Activated CD4-positive, alpha-beta T cell treated with anti-CD3 and anti-CD28 coated beads, Interleukin-2, amount 50 U/mL, for 16 hours (primary cell): ENCODE results near the gene ADARB1.
"Not testable (repeated sequence)": the region's sequence is repeated elsewhere in the genome, so short reads cannot be mapped to it uniquely, and the experiment has no call there.

Experiments used
- DNase-seq: peaks from one replicate; pipeline ENCODE4 v3.0.0-alpha.2; 2020

ADARB1 gene

DNA sequence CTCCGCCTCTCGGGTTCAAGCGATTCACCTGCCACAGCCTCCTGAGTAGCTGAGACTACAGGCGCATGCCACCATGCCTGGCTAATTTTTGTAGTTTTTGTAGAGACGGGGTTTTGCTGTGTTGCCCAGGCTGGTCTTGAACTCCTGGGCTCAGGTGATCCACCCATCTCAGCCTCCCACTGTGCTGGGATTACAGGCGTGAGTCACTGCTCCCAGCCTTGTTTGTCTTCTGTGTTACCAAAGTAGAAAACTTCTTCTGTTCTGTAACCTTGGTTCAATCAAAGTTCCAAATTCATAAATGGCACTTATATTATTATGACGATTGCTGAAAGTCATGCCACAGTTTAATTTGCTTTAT lies 64.6 kb downstream of the ADARB1 start:
- DNase-seq: not testable (repeated sequence)

- no peak for DNase-seq
Observed at GRCh38 chr21:45139473-45139872, 65.1 kb downstream of the ADARB1 start.

DNA sequence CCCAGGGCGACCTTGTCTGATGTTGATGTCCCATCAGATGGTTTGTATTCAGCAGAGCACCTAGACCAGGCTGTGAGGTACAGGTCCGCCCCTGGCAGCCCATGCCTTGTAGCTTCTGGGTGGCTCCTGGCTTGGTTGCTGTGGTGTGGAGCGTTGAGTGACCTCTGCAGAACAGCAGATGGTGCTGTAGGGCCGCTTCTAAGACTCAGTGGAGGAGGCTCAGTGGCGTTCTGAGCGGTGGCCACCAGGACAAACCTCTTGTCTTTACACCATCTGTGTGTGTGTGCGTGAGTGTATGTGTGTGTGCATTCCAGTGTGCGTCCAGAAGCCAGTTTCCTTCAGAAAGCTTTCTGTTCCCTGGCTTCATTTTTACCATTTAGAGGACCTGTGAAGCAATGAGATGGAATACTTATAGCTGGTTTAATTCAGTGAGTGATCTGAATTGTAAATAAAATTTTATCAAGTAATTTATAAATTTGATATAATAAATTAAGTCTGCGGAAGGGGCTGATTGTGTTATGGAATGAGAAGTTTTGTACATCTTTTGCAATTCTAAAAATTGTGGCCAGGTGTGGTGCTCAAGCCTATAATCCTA lies 66.1 kb downstream of the ADARB1 start:
- peak; percentile 68 for DNase-seq

- DNase-seq: not testable (repeated sequence)
Observed at GRCh38 chr21:45140944-45141343, 66.6 kb downstream of the ADARB1 start.

- DNase-seq: no peak
Observed at GRCh38 chr21:45141507-45141906, 67.1 kb downstream of the ADARB1 start.

DNA sequence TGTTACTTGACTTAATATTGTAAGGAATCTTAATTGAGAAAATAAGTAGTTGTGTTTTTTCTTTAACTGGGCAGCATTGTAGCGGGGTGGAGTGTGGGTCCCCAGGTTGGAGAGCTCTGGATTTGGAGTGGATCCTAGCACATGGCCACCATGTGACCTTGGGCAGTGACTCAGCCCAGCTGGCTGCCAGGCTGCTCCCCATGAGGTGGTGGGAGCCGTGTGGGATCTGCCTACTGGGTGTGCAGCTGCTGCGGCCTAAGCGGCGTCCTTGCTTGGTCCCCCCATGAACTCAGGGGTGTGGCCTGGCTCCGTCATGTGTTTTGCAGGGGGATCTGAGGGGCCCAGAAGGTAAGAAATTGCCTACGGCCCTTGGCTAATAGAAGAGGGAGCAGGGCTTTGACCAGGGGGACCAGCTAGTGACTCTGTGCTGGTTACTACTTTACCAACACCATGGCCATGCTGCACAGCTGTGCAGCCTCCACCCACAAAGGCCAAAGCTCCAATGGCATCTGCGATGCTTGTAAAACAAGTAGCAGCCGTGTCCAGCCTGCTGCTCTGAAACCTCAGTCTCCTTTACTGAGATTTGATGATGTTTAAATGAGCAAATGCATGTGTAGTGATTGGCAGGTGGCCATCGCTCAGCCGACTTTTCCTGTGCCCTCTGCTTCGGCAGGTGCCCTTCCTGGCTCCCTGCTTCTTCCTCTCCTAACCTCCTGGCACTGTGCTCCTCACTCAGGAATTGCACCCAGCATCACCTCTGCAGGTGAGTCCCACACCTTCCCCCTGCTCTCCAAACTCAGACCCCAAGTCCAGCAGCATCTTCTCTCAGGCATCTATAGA lies 68.3 kb downstream of the ADARB1 start:
- DNase-seq: no peak

GRCh38 chr21:45143855-45144254 lies 69.5 kb downstream of the ADARB1 start:
- no peak for DNase-seq

DNA sequence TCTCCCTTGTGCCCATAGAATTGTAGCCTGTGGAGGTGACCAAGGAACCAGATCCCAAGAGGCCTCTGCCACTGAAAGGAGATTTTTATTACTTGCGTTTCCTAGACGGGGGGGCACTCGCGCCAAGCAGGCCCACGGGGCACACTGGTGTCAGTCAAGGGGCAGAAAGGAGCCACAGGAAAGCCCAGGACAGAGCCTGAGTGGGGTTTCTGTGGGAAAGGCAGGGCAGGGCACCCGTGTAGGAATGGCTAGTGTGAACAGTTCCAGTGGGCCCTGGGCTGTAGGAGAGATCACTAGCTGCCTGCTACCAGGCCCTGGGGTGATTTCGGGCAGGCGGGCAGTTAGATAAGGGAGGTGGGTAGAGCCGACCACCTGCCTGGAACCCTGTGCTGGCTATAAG lies 70.8 kb downstream of the ADARB1 start:
- DNase-seq: no peak

GRCh38 chr21:45145846-45146245 lies 71.5 kb downstream of the ADARB1 start:
- not testable (repeated sequence) for DNase-seq

- no peak for DNase-seq
Observed at GRCh38 chr21:45146306-45146705, 71.9 kb downstream of the ADARB1 start.

DNA sequence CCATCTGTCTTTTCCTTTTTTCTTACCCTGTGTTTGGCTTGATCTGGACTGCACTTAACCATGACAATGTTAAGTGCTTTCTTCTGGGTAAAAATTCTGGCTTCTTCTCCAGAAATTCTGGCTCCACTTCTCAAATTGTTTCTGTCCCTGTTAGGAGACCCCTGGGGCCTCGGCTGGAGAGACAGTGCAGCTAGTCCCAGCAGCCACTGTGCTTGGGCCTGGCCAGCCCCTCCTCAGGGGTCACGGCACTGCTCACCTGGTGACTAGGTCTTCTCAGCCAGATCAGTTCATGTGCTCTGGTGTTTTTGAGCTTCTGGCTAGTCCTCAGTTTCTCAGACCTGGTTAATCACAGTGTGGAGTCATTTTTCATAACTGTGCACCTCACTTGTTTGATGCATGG lies 72.4 kb downstream of the ADARB1 start:
- DNase-seq: no peak

DNA sequence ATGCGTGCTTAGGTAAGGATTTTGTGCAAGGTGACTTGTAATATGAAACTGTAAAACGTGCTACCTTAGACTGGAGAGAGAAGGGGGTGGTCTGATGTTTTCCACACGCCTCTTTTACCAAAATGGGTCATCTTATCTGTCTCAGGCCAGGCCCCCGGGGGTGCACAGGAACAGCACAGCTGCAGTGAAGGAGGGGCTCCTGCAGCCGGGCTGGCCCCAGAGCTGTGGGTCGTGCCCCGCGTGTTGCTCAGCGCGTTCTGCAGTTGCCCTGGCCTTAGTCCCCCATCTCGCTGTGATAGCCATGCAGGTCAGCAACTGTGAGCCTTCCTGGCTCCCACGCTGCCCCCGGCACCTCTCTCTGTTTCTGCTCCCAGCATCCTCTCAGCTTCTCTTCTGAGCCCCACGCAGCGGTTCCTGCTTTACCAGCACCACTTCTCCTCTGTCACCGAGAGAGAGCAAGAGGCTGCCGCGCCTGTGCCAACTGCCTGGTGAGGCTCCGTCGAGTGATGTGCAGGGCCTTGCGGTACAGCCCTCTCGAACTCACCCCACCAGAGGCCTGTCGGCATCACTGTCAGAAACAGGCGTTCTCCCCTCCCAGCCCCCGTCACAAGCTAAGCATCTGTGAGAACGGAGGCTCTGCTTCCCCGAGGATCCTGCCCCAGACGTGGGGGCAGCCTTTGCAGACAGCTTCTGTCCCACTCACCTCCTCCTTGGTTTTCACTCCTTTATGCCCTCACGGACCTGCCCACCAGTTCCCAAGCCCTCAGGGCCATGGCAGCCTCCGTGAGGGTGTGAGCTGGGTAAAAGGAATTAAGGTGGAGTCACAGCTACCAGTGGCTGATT lies 73.3 kb downstream of the ADARB1 start:
- DNase-seq: no peak

- no peak for DNase-seq
Observed at GRCh38 chr21:45148316-45148990, 74.1 kb downstream of the ADARB1 start.

DNA sequence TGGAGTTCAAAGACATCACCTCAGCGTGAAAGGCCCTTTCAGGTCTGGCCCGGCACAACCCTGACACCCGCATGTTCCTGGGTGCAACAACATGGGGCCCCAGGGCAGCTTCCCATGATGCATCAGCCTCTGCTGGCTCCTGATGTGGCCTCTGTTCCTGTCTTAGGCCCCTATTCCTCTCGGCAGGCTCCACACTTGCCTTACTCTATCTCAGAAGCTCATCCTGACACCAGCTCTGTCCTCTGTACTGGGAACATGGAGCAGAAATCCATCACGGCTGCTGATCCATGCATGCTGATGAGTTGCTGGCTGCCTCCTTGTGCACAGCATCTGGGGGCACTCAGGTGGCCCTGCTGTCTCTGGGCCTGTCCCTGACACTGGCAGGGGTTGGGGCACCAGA lies 74.6 kb downstream of the ADARB1 start:
- no peak for DNase-seq

DNA sequence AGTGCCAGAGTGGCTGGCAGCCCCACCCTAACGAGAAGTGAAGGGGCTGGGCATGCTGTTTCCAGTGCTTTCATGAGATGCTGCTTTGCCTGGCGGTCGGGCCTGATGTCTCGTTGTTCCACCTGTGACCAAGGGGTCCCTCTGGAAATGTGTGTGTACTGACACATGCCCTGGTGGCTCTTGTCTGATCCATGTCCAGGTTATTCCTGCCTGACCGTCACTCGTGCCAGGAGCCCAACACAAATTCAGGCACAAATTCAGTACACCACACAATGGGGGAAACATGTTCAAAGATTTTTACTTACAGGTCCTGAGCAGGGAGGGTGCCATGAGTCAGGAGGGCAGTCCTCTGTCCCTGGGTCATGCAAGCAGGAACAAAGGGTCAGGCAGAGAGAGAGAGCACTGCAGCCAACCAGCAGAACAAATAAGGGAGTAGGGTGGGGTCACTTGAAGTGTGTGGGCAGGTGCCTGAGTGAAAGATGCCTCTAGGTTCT lies 76.3 kb downstream of the ADARB1 start:
- no peak for DNase-seq

- no peak for DNase-seq
Observed at GRCh38 chr21:45151445-45152160, 77.2 kb downstream of the ADARB1 start.

DNA sequence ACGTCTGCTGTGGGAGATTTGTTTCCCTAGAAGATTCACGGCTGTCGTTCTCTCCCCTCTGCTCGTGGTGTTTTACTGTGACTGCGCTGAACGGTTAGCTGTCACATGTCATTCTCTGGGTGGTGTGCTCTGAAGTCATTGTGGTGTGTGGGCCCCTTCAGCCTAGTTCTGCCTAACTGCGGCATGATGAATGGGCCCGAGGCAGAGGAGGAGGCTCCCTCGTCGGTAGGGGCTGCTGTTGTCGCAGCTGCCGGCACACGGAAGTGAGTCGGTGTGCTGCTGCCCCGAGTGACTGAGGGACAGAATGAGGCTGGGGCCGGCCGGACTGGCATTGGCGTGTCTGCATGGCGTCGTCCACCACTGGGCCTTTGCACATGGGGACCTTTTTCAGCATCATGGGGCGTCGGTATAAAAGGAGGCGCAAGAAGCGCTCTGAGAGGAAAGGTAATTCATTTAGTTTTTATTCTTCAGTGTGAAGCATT lies 77.9 kb downstream of the ADARB1 start:
- peak; percentile 61 for DNase-seq

GRCh38 chr21:45153358-45154318 lies 79.3 kb downstream of the ADARB1 start:
- DNase-seq: no peak

GRCh38 chr21:45154511-45155508 lies 80.4 kb downstream of the ADARB1 start:
- peak; percentile 14 for DNase-seq

DNA sequence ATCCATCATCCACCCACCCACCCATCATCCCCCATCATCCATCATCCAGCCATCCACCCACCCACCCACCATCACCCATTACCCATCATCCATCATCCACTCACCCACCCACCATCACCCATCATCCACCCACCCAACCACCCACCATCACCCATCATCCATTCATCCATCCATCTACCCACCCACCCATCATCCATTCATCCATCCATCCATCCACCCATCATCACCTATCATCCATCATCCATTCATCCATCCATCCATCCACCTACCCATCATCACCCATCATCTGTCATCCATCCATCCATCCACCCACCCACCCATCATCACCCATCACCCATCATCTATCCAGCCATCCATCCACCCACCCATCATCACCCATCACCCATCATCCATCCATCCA lies 81.5 kb downstream of the ADARB1 start:
- DNase-seq: no peak
